KG1 (cell line): ENCODE results near the gene PHF2.

Source experiments
- DNase-seq: peaks from one replicate; lab custom pipeline; 2025; lab: John Stamatoyannopoulos, UW

The PHF2 gene

GRCh38 chr9:93652604-93653592 lies 76.5 kb downstream of the PHF2 start:
- DNase-seq, result no peak

GRCh38 chr9:93653760-93654159 lies 77.4 kb downstream of the PHF2 start:
- DNase-seq, result no peak

- DNase-seq, result no peak
These were observed 78.1 kb downstream of the PHF2 start for GRCh38 chr9:93654351-93654961.

GRCh38 chr9:93655621-93656425 lies 79.4 kb downstream of the PHF2 start:
- no peak for DNase-seq

- DNase-seq, result no peak
These were observed 80.2 kb downstream of the PHF2 start for GRCh38 chr9:93656426-93657239.

GRCh38 chr9:93657331-93658111 lies 81.1 kb downstream of the PHF2 start:
- DNase-seq, result no peak

GRCh38 chr9:93658184-93658925 lies 82.0 kb downstream of the PHF2 start:
- DNase-seq, result no peak

GRCh38 chr9:93659044-93659836 lies 82.9 kb downstream of the PHF2 start:
- no peak for DNase-seq

GRCh38 chr9:93659837-93660177 lies 83.4 kb downstream of the PHF2 start:
- no peak for DNase-seq

GRCh38 chr9:93660352-93661046 lies 84.1 kb downstream of the PHF2 start:
- no peak for DNase-seq

- DNase-seq, result no peak
These were observed 85.2 kb downstream of the PHF2 start for GRCh38 chr9:93661591-93661990.

- DNase-seq, result no peak
These were observed 85.7 kb downstream of the PHF2 start for GRCh38 chr9:93662016-93662638.

- DNase-seq, result no peak
These were observed 86.7 kb downstream of the PHF2 start for GRCh38 chr9:93662952-93663572.

GRCh38 chr9:93663877-93664548 lies 87.6 kb downstream of the PHF2 start:
- DNase-seq, result no peak

GRCh38 chr9:93664549-93665120 lies 88.3 kb downstream of the PHF2 start:
- DNase-seq, result no peak

GRCh38 chr9:93665128-93665636 lies 88.8 kb downstream of the PHF2 start:
- DNase-seq, result no peak
